Activated naive CD4-positive, alpha-beta T cell treated with anti-CD3 and anti-CD28 coated beads for 36 hours (primary cell): ENCODE results near the gene LENEP. TPM values are rescaled to one million over a fixed set of nuclear protein-coding genes. Genes with fewer than 3 reads are reported as not detected.

Experiments used
- CTCF ChIA-PET: fragments of 350-600 bp; sonication (Branson Sonifier 250); formaldehyde crosslinking; loops from one replicate; lab custom pipeline; 2021; ENCODE audit warnings: antibody characterized with exemption; lab: Charles Lee
- DNase-seq: peaks from one replicate; pipeline ENCODE4 v3.0.0-alpha.2; 2020
- H3K27ac Mint-ChIP-seq: one replicate; pipeline ENCODE4 v1.8.0; 2021; ENCODE audit warnings: mild to moderate bottlenecking, mixed read lengths
- H3K27me3 Mint-ChIP-seq: one replicate; pipeline ENCODE4 v1.8.0; 2021; ENCODE audit warnings: low read depth, mixed read lengths
- H3K36me3 Mint-ChIP-seq: one replicate; pipeline ENCODE4 v1.8.0; 2021; ENCODE audit warnings: low read depth, mixed read lengths
- H3K4me1 Mint-ChIP-seq: one replicate; pipeline ENCODE4 v1.8.0; 2021; ENCODE audit warnings: low read depth, mixed read lengths
- H3K4me3 Mint-ChIP-seq: one replicate; pipeline ENCODE4 v1.8.0; 2021; ENCODE audit warnings: mild to moderate bottlenecking, moderate library complexity, mixed read lengths
- H3K9me3 Mint-ChIP-seq: one replicate; pipeline ENCODE4 v1.8.0; 2021; ENCODE audit warnings: mixed read lengths
- intact Hi-C: fragments of 100-400 bp; cut with micrococcal nuclease; formaldehyde crosslinking; loops from one replicate; pipeline ENCODE4 v1.15.1; 2023
- total RNA-seq, 2 experiments: library from RNA; stranded (reverse); gene quantifications; one replicate each; pipeline ENCODE4 v1.2.3, GENCODE V29; 2021

Gene LENEP
- total RNA-seq, 2 experiments from 2014 or later, result 0.36 to 0.99 TPM

DNA sequence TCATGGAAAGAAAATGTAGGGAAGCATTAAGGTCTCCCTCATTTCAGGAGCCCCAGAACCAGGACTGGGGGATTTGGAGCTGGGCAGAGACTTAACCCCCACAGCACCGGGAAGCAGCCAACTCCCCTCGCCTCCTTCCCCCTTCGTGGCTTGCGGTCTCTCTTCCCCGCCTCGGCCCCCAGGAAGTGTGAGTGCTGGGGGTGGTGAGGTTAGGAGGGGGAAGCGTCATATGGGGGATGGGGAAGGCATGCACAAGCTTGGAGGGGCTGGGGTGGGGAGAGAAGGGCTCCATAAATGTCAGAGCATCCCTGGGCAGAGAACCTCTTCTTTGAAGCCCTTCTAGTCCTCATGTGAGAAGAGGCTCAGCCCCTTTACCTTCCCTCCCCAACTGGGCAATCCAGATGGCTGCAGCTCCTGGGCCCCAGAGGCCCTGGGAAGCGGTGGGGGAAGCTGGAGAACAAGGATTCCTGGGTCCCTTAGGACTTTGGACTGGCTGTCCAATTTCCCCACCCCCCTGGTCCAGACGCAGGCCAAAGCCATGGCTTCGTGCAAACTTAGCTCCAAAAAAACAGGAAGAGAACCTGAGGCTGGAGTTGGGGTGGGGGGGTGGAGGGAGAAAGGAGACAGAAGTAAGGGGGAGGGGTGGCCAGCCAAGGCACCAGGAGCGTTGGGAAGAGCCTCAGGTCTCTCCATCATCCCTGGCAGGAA lies 17.0 kb downstream of the LENEP start:
- Mint-ChIP-seq H3K9me3 (no peaks in the 10 kb centered on the region), H3K27ac (peak overlapping the region; percentile 98), H3K36me3 (peaks cover 40% of the 10 kb centered on the region), H3K4me3 (peak overlapping the region; percentile 97), H3K4me1 (peaks cover 73% of the 10 kb centered on the region), H3K27me3 (no peaks in the 10 kb centered on the region)
- peak; percentile 63 for DNase-seq
- CTCF ChIA-PET, result interaction anchor here (0.7 to 2.6 kb wide), 4 partner anchors 9 to 40 kb away, joined by 3 to 13 read pairs (median 4); no protein-coding TSS in a partner anchor
- intact Hi-C loops, result loop anchor here (1.0 kb wide), 1 partner anchor 9 kb away; no protein-coding TSS in a partner anchor

- intact Hi-C loops, result no loop called here
- Mint-ChIP-seq H3K4me1 (peaks cover 73% of the 10 kb centered on the region), H3K27ac (peak overlapping the region; percentile 98), H3K36me3 (peaks cover 47% of the 10 kb centered on the region), H3K9me3 (no peaks in the 10 kb centered on the region), H3K27me3 (no peaks in the 10 kb centered on the region), H3K4me3 (peak overlapping the region; percentile 97)
- DNase-seq, result no peak
- CTCF ChIA-PET, result interaction anchor here (0.7 to 2.6 kb wide), 4 partner anchors 9 to 40 kb away, joined by 3 to 13 read pairs (median 4); no protein-coding TSS in a partner anchor
Observed at GRCh38 chr1:155011004-155011416, 17.6 kb downstream of the LENEP start.

- Mint-ChIP-seq H3K4me3 (peak overlapping the region; percentile 97), H3K4me1 (peaks cover 73% of the 10 kb centered on the region), H3K27me3 (no peaks in the 10 kb centered on the region), H3K27ac (peak overlapping the region; percentile 98), H3K36me3 (peaks cover 52% of the 10 kb centered on the region), H3K9me3 (no peaks in the 10 kb centered on the region)
- CTCF ChIA-PET, result interaction anchor here (0.9 to 2.6 kb wide), 2 partner anchors 8 to 12 kb away, joined by 3 to 13 read pairs; no protein-coding TSS in a partner anchor
- DNase-seq, result no peak
- intact Hi-C loops, result no loop called here
Observed at GRCh38 chr1:155011437-155012025, 18.1 kb downstream of the LENEP start.

DNA sequence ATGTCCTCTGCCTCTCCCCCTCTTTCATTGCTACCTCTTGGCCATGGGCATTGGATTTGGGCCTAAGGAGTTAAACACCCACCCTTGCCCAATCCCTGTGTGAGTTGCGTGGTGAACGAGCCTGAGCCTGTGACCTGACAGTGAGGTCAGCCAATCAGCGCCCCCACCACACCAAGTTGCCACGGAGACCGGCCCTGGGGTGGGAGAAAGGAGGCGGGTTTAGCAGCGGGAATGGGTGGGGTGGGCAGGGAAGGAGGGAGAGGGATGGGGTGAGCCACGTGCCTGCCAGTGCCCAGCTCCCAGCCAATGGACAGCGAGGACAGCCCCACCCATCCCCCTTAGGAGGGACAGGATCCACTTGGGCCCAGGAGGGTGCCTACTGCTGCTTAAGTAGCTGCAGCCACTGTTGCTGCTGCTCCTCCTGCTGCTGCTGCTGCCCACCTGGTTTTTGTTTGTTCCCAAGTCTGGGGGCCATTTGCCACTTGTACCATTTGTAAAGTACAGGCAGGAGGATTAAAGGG lies 18.7 kb downstream of the LENEP start:
- no peaks in the 10 kb centered on the region for H3K9me3 Mint-ChIP-seq
- peak; percentile 71 for DNase-seq
- peak overlapping the region; percentile 97 for H3K4me3 Mint-ChIP-seq
- no peaks in the 10 kb centered on the region for H3K27me3 Mint-ChIP-seq
- H3K4me1 Mint-ChIP-seq, result peaks cover 68% of the 10 kb centered on the region
- CTCF ChIA-PET, result interaction anchor here (0.8 to 2.7 kb wide), 6 partner anchors 9 to 73 kb away, joined by 3 to 9 read pairs (median 3); partner anchors contain the start of gene PBXIP1
- H3K27ac Mint-ChIP-seq, result peak overlapping the region; percentile 89
- peaks cover 55% of the 10 kb centered on the region for H3K36me3 Mint-ChIP-seq
- intact Hi-C loops, result no loop called here

DNA sequence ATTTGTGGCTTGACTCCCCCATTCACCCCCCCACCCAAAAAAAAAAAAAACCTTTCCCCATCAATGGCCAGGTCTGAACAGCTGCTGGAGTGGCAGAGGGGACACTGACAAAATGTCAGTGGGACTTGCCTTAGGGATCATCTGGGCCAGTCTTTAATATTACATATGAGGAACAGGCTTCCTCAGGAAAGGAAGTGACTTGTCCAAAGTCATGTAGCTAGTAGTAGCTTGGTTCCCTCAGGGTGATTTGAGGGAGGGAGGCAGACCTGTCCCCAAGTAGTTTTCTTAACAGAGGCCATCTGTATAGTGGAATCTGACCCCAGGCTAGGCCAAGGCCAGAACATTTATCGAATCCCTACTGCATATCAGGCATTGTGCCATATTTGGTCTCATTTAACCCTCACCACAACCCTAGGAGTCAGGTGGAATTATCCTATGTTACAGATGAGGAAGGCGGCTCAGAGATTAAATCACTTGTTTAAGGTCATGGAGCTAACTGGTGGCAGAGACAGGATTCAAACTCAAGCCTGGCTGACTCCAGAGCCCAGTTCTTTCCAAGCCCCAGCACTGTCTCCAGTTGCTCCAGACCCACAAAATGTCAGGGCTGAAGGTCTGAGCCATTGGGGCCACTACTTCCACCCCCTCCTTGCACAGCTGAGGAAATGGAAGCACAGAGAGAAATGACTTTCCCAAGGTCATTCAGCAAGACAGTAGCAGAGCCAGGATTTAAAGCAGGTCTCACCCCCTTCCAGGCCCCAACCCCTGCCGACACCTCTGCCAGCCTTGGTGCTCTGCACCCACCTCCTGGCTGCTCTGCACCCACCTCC lies 19.6 kb downstream of the LENEP start:
- Mint-ChIP-seq H3K4me1 (peaks cover 66% of the 10 kb centered on the region), H3K4me3 (peak overlapping the region; percentile 25), H3K27ac (peak overlapping the region; percentile 89), H3K9me3 (no peaks in the 10 kb centered on the region), H3K36me3 (peaks cover 55% of the 10 kb centered on the region), H3K27me3 (no peaks in the 10 kb centered on the region)
- CTCF ChIA-PET, result interaction anchor here (0.6 to 2.7 kb wide), 10 partner anchors 10 to 357 kb away, joined by 3 to 9 read pairs (median 3); partner anchors contain the start of gene PBXIP1
- no peak for DNase-seq
- intact Hi-C loops, result no loop called here

- H3K4me3 Mint-ChIP-seq, result peak overlapping the region; percentile 42
- no peaks in the 10 kb centered on the region for H3K27me3 Mint-ChIP-seq
- CTCF ChIA-PET, result interaction anchor here (1.0 to 2.7 kb wide), 6 partner anchors 10 to 78 kb away, joined by 3 to 9 read pairs (median 4); partner anchors contain the start of gene FLAD1
- H3K4me1 Mint-ChIP-seq, result peaks cover 68% of the 10 kb centered on the region
- H3K9me3 Mint-ChIP-seq, result no peaks in the 10 kb centered on the region
- H3K36me3 Mint-ChIP-seq, result peaks cover 55% of the 10 kb centered on the region
- peak overlapping the region; percentile 89 for H3K27ac Mint-ChIP-seq
- peak; percentile 45 for DNase-seq
- intact Hi-C loops, result no loop called here
Observed at GRCh38 chr1:155013632-155014031, 20.2 kb downstream of the LENEP start.

DNA sequence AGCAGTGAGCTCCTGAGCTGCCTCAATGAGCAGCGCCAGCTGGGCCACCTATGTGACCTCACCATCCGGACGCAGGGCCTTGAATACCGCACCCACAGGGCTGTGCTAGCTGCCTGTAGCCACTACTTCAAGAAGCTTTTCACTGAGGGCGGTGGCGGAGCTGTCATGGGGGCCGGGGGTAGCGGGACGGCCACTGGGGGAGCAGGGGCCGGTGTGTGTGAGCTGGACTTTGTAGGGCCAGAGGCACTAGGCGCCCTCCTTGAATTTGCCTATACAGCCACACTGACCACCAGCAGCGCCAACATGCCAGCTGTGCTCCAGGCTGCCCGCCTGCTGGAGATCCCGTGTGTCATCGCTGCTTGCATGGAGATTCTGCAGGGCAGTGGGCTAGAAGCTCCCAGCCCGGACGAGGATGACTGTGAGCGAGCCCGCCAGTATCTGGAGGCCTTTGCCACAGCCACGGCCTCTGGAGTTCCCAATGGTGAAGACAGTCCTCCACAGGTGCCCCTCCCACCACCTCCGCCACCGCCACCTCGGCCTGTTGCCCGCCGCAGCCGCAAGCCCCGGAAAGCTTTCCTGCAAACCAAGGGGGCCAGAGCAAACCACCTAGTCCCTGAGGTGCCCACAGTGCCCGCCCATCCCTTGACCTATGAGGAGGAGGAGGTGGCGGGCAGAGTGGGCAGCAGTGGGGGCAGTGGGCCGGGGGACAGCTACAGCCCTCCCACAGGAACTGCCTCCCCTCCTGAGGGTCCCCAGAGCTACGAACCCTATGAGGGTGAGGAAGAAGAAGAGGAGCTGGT lies 21.5 kb downstream of the LENEP start:
- intact Hi-C loops, result no loop called here
- no peak overlapping the region for H3K4me3 Mint-ChIP-seq
- no peaks in the 10 kb centered on the region for H3K9me3 Mint-ChIP-seq
- CTCF ChIA-PET, result interaction anchor here (0.9 to 3.6 kb wide), 13 partner anchors 9 to 79 kb away, joined by 3 to 37 read pairs (median 4); partner anchors contain the start of genes ADAM15 and FLAD1
- H3K27me3 Mint-ChIP-seq, result no peaks in the 10 kb centered on the region
- no peak overlapping the region for H3K27ac Mint-ChIP-seq
- DNase-seq, result no peak
- H3K36me3 Mint-ChIP-seq, result peaks cover 47% of the 10 kb centered on the region
- H3K4me1 Mint-ChIP-seq, result peaks cover 80% of the 10 kb centered on the region

- no peaks in the 10 kb centered on the region for H3K27me3 Mint-ChIP-seq
- CTCF ChIA-PET, result interaction anchor here (1.2 to 4.1 kb wide), 13 partner anchors 8 to 69 kb away, joined by 3 to 37 read pairs (median 4); partner anchors contain the start of genes ADAM15, FLAD1 and ZBTB7B
- peaks cover 78% of the 10 kb centered on the region for H3K4me1 Mint-ChIP-seq
- peak overlapping the region; percentile 40 for H3K4me3 Mint-ChIP-seq
- H3K27ac Mint-ChIP-seq, result peak overlapping the region; percentile 85
- peak; percentile 18 for DNase-seq
- no peaks in the 10 kb centered on the region for H3K9me3 Mint-ChIP-seq
- peaks cover 41% of the 10 kb centered on the region for H3K36me3 Mint-ChIP-seq
- intact Hi-C loops, result loop anchor here (2.0 kb wide), 2 partner anchors 35 to 69 kb away; partner anchors contain the start of gene ADAM15
Observed at GRCh38 chr1:155015527-155016230, 22.3 kb downstream of the LENEP start.

- Mint-ChIP-seq H3K4me1 (peaks cover 73% of the 10 kb centered on the region), H3K4me3 (peak overlapping the region; percentile 40), H3K36me3 (peaks cover 36% of the 10 kb centered on the region), H3K27ac (peak overlapping the region; percentile 85), H3K9me3 (no peaks in the 10 kb centered on the region), H3K27me3 (no peaks in the 10 kb centered on the region)
- CTCF ChIA-PET, result interaction anchor here (0.7 to 4.1 kb wide), 18 partner anchors 8 to 157 kb away, joined by 3 to 37 read pairs (median 4); partner anchors contain the start of genes ADAM15, FLAD1, KRTCAP2 and PMVK
- DNase-seq, result peak; percentile 63
- intact Hi-C loops, result loop anchor here (2.0 kb wide), 2 partner anchors 34 to 68 kb away; partner anchors contain the start of gene ADAM15
Observed at GRCh38 chr1:155016231-155016831, 22.9 kb downstream of the LENEP start.
